ENCODE data around the gene PTPRD.

PTPRD gene

DNA sequence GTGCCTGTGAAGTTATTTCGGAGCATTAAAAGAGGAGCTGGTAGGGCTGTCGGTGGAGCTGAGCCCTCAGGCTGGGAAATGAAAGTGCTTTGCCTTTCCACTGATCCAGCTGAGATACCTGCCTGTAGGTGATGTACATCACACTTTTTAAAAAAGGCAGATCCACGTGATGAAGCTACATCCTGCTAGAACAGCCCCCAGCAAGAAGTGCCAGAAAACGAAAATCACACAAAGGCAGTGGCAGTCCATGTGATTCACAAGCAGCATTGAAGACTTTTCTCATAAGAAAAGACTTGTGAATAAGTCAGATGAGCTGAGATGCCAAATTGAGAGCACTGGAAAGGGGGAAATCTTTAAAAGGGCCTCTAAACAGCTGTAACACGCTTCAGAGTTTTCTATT is 765.1 kb downstream of the PTPRD start:
- no peak for DNase-seq

DNA sequence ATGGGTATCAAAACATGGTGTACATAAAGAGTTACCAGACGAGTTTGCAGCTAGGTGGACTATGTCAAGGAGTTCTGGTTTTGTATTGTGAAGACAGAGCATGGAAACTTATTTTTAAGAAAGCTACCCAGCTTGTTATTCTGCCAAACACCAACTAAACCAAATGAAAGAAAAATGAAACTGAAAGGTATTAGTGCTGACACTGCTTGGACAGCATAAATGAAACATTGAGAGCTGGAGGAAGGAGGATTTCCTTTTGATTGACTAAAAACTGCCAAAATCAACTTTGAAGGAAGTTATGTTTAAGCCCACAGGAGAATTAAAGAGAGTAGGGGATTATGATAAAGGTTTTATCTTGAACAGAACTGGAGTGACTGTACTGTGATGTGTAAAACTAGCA is 766.2 kb downstream of the PTPRD start:
- DNase-seq = no peak

DNA sequence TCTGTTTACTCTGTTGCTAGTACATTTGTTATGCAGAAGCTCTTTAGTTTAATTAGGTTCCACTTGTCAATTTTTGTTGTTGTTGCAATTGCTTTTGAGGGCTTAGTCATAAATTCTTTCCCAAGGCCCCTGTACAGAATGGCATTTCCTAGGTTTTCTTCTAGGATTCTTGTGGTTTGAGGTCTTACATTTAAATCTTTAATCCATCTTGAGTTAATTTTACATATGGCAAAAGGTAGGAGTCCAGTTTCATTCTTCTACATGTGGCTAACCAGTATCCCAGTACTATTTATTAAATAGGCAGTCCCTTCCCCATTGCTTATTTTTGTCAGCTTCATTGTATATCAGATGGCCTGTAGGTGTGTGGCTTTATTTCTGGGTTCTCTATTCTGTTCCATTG is 792.4 kb downstream of the PTPRD start:
- no peak for DNase-seq

DNA sequence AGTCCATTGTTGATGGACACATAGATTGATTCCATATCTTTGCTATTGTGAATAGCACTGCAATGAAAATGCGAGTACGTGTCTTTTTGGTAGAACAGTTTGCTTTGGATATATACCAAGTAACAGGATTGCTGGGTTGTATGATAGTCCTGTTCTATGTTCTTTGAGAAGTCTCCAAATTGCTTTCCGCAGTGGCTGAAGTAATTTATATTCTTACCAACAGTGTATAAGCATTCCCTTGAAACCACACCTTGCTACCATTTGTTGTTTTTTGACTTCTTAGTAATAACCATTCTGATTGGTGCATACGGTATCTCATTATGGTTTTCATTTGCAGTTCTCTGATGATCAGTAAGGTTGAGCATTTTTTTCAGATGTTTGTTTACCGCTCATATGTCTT is 792.9 kb downstream of the PTPRD start:
- no peak for DNase-seq

DNA sequence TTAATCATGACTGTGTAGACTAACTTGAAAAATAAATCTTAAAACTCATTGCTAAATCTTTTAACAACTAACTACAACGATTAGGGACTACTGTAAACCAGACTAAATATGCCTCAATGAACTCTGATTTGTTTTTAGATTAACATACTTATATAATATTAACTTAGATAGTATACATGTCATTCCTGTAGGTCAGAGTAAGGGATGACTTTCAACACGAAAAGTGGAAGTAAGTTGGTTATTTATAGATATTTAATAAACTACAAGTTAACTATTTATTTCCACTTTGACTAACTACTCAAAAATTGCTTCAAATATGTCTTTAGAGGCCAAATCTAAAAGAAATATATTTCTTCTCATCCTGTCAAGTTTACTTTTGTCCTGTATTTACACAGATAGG is 795.6 kb downstream of the PTPRD start:
- DNase-seq = no peak

DNA sequence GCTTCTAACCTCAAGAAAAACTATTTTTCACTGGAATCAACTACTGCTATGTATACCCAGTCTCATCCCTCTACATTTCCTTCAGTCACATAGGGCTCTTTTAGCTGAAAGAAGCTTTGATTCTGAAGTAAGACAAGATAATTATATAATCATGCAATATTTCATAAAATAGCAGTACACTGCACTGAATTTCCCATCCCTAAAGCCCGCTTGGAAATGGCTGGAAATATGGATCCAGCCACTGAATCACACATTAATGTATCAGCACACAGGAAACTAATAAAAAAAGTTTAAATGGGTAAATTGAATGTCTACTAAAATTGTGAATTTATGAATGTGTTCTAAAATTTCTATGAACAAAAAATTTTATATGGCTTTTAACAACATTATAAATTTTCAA is 808.7 kb downstream of the PTPRD start:
- no peak for DNase-seq

DNA sequence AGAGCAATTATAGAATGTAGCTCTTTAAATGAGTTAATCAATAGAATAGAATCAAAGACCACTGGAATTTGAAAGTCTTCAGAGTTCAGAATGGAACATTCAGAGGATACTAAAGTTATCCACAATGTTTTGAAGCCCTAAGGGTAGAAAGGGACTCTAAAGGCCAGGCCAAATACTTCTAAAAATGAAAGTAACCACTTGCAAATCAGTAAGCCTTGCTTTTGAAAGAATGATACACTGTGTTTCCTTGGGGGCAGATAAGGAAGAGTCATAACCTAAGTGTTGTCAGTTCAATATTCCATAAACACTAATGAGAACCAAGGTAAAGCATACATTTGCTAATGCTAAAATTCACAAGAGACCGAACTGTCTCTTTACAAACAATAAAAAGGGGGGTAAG is 813.5 kb downstream of the PTPRD start:
- DNase-seq = no peak

DNA sequence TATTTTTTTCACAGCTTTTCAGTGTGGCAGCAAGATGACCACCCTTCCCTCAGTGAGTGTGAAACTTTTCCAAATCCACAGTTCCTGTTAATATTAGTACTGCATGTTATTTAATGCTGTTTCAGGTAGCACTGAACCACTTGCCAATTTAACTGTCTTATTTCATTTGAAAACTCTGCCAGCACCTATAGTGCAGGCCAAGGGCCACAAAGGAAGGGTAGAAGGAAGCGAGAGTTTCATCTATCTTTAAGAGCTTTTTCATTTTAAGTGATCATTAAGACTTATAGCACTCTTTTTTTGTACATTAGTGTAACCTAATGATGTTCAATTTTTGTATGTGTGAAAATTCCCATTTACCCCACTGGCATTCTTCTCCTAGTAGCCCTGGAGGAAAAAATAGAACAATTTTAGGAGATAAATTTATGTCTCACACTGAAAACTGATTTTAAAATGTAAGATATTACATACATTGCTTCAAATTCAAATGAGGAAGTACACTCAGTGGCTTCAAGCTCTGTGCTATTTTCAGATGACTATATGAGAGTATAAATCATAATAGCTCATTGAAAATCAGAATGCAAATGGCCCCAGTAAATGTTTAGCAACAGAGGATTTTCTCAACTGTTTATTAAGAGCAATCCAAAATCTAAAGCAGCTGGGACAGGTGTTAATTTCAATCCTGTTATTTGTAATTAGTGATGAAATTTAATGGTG is 820.5 kb downstream of the PTPRD start:
- DNase-seq = no peak

DNA sequence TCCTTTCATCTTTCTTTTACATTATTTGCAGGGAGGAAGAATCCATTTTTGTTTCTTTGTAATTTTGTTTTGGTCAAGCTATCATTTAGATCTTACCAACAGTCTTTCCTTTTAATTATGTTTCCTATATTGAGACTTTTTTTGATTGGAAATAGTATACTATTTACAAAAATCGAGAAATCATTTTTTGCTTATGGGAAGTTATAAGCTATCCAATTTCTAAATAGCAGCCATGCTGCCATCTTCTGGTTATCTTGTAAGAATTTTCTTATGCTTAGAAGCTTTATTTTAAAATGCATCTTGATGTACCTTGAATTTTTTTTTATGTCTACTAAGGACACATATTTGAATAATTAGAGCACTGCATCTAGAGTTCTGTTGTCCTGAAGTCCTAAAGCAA is 821.2 kb downstream of the PTPRD start:
- DNase-seq = peak; percentile 5

DNA sequence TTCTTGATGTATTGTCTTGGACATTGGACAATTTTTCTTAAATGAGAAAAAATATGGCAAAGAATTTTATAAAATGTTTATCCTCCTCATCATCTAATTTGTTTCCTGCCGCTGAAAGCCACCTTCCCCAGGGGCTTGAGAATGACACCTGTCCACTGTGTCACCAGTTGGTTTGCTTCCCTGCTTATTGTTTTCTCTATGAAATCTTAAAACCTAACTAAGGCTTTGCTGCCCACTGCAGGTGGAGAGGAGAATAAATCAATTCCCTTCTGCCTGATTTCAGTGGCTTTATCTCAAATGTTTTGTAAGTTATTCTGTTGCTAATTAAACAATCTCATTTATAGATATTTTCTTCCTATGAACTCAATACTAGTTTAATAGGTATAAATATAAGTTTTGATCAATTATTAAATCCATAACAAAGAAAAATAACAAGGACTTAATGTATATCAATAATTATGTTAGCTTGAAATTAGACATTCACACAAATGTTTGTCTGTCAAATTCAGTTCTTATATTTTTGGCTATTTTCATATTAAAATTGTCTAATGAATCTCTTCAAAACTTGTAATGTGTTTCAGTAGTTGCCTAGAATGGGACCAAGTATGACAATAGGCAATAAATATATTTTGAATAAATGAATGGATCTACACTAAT is 822.5 kb downstream of the PTPRD start:
- DNase-seq = peak; percentile 26

DNA sequence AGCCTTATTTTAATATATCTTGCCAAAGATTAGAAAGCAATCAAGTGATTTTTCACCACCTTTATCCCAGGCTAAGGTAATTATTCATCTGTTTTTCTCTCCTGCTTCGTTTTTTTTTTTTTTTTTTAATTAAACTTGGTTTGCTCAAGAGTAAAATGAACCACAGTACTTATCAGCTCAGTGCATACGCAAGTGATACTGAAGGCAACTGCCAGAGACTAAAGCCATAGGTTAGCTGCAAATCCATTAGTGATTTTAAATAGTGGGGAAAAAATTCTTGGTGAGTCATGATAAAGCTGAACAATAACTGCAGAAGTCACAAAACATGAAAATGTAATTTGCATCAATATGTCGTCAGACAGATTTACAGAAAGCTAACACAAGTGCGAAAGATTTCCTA is 829.1 kb downstream of the PTPRD start:
- DNase-seq = no peak

DNA sequence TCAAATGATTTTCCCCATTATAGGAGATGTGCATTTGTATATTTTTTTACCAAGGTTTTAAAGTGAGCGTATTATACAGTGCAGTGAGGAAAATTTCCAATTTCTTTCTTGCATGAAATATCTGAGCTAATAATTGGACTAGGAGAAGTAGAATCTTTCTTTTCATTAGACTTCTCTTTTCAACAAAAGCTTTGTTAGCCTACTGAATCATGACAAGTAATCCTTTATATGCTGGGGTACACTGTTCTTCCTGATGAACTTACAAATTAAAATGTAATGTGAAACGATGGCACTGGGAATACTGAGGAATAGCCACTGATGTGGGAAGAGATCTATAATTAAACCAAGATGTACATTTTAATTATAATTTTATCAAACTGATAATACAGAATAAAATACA is 829.6 kb downstream of the PTPRD start:
- no peak for DNase-seq

DNA sequence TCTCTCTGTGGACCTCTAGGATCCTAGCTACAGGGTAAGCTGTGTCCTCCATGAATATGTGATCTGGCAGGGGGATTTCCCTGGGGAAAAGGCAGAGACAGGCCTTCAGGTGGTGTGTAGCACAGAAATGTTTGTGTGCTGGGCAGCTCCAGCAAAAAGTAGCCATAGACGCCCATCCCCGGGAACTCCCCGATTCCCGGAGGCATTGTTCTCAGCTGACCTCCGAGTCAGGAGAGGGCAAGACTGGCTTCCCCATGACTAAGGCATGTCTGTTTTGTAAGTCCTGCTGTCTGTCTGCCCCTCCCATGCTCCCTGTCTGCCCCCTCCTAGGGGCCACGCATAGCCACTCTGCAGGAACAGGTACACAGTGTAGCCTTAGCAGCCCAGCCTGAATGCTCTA is 834.5 kb downstream of the PTPRD start:
- DNase-seq = no peak

DNA sequence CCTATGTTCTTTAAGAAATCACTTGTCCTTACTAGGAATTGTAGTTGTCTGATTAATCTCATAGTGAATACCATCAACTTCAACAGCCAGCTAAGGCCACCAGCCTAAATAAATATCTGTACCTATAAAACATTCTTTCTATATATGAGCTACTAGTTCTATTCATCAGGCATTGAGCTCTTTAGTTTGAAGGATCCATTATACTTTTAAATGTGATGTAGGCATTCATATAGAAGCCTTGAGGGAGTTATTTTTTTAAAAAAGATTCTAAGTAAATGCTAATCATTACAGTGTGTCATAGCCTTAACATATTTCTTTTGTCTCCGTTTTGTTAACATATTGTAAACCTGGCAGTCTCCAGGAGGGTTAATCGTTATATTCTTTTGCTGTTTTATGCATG is 838.3 kb downstream of the PTPRD start:
- no peak for DNase-seq

DNA sequence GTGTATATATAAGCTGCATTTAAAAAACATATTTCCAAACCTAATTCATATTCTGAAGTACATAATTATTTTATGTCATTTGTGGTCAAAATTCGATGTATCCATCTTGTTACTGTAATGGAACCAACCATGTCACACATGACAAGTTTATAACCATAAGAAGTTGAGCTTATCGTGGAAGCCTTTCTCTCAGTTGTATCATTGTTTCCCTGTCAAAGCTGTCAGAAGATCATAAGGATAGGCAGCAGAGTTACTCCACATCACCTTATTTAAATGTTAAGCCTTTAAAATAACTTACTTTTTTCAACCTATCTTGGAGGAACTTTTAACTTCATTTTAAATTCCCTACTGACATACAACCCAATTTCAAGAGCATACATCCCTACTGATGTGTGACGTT is 841.5 kb downstream of the PTPRD start:
- no peak for DNase-seq

DNA sequence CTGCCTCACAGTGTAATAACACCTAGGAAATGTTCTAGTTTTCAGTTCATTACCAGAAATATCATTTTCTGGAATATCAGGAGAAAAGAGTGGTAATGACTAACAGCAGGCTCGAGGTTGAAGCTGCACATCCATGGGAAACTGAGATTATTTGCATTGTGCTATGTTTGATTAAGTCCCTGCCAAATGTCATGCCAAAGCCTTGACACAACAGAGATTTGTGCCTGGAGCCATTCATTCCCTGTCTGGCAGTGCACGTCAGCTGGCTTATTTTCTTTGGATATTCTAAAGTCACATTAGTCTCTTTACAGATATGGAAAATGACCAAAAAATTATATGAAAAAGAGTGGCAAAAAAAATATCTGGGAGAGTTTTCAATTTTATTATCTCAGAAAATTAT is 848.0 kb downstream of the PTPRD start:
- no peak for DNase-seq

DNA sequence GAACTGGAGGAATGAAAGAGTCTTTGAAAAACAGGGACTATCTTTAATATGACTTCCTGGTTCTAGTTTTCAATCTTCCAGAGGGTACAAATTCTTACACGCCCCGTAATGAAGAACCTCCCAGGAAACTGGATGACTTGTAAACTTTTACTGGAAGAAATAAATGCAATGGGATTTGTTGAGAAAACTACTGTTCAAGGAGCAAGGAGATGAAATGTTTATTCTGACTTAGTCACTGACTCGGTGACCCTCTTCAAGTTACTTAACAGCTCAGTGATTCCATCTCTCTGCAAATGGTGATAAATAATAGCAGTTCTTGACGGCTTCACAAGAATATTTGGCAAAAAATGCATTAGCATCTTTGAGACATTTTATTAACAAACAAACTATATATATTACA is 858.6 kb downstream of the PTPRD start:
- DNase-seq = no peak

DNA sequence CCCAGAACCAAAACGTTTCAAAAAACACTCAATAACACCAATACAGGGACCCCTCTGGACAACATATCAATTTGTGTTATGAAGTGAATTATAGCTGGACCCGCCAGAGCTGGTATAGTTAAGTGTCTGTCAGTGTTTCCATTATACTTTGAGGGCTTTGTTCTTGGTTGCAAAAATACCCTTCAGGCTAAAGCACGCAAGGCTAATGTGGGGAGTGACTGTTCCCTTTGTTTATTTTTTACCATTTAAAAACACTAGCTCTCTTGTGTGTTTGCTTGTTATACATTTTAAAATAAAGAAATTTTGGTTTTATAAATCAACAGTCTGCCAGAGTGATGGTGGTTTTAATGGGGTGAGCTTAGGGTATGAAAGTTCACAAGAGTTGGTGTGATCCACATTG is 859.5 kb downstream of the PTPRD start:
- no peak for DNase-seq

DNA sequence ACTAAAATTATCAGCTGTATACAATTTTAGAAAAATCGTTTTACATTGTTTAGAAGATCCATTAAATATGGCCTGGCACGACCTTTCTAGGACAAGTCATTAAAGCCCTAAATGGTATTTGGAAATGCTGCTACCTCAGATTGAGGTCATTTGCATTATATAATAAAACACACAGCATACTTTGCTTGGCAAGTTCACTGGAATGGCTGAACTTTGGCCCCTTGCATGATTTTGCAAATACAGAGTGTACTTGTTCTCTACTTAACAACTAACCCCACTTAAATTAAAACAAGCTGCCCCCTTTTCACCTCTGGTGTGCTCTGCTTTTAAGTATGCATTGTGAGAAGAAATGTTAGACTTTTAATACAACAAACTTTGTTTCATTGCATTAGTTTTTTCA is 860.1 kb downstream of the PTPRD start:
- no peak for DNase-seq

DNA sequence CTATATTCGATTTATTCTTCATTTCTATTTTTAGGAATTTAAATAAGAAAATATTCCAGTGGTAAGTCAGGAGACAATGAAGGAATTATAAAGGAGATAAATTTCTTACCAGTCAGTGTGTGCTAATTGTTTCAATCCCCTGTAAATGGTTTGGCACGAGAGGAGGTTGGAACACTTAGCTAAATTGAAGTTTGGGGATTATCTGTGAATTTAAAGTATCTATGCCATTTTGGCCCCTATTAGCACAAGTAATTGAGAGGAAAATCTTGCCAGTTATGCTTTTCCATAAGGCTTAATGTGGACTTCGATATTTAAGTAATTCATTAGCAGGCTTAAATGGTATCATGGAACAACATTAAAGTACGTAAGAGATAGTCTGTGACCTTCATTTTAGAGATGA is 860.8 kb downstream of the PTPRD start:
- no peak for DNase-seq

DNA sequence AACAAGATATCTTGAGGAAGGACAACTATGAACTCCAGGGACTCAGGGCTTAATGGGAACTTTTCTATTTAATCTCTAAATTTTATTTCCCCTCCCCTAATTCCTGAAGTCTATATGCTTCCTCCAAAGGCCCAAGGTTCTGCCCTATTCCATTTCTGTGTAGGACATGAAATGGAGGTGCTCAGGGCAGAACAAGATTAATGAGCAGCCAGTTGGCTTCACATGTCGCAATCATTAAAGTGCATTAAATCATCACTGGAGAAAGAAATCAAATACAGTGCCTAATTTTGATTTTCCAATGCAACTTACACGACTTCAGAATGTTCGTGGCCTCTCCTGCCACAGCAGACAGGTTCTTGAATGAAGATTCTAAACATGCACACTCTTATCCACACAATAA is 862.1 kb downstream of the PTPRD start:
- no peak for DNase-seq

DNA sequence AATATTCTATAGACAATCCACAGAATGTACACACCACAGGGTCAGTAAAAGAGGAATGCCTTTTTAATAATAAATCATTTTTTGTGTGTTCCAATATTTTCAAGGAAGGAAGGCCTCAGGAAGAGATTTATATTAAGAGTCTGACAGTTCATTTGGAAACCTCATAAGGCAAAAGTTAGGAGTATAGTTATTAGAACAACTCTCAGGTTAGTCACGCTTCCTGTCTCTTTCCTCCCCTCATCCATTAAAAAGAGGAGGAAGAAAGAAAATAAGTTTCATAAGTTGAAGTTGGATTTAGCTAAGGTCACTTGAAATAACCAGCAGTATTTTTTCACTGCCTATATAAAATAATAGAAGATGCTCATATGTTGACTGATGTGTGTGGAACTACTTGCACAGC is 863.2 kb downstream of the PTPRD start:
- no peak for DNase-seq

DNA sequence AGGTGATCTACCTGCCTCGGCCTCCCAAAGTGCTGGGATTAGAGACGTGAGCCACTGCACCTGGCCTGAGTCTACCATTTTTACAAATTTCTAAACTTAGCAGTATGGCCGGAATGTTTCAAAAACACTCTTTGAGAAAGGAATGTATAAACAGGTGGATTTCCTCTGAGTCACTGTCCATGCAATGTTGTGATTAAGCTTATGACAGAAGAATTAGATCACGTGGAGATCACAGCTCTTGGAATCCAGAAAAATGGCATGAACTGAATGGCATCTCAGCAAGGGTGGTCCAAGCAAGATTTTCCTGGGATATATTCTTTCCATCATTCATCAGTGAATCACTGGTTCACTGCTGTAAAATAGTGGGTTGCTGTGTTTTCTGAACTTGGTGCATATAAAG is 865.0 kb downstream of the PTPRD start:
- DNase-seq = no peak

DNA sequence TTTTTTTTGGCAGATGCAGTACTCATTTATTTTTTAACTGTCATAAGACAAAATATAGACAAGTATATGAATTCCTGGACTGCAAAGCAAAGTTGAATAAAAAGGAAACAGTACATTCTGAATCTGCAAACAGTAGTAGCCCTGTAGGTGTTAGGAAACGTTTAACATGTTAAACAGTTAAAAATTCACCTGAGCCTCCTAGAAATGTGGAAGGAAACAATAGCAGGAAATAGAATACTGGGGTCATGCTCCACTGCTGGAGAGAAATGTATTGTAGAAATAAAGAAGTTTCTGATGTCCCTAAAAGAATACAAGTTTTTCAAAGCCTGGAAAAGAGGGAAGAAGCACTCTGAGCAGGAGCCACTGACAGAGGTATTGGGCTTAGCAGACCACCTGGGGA is 866.0 kb downstream of the PTPRD start:
- DNase-seq = no peak

DNA sequence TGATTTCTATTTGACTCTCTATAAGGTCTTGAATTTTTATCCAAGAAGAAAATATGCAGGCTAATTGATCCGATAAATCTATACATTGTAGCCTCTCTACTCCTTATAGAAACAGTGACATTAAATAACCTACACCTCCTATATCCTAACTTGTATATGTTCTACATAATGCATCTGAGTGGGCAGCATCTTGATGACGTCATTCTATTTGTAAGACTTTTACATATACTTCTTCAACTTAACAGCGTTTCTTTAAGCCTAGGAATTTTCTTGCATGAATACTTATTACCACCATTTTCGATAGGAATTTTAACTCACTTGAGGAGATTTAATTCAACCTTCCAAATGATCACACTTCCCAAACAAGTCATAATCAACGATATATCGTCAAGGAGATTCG is 869.0 kb downstream of the PTPRD start:
- no peak for DNase-seq
